ENCODE results near the gene GSDME. TPM values are rescaled to one million over a fixed set of nuclear protein-coding genes. Genes with fewer than 3 reads are reported as not detected.

GSDME gene
- polyA plus RNA-seq, 4 donors: 12.4 to 15.3 (median 14.8) TPM

DNA sequence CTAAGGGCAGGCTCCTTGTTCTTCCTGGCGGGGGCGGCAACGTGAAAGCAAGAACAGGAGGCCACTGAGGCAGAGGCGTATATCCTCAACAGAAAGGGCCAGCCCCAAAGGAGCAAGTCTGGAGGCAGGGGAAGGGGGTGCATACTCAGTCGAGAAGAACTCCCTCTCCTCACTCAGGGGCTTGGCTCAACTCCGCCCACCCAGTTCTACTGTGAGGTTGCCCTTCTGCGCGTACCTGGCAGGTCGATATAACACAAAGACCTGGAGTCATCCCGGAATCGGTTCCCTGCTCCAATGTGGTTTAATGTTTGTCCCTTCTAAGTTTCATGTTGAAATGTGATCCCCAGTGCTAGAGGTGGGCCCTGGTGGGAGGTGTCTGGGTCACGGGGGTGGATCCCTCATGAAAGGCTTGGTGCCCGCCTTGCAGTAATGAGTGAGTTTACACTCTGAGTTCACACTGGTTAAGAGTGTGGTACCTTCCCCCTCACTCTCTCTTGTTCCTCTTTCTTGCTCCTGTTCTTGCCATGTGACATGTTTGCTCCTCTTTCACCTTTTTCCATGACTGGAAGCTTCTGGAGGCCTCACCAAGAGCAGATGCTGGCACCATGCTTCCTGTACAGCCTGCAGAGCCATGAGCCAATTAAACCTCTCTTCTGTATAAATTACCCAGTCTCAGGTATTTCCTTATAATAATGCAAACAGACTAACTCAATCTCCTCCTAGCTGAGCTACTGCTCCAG lies 32.6 kb downstream of the GSDME start:
- no peak for DNase-seq (ENCODE audit: low read depth in 4 of 4, low spot score in 3 of 4)

GRCh38 chr7:24723178-24723530 lies 34.1 kb downstream of the GSDME start:
- DNase-seq (ENCODE audit: low read depth in 4 of 4, low spot score in 3 of 4): no peak

GRCh38 chr7:24722386-24723177 lies 34.7 kb downstream of the GSDME start:
- DNase-seq (ENCODE audit: low read depth in 4 of 4, low spot score in 3 of 4): peak in 2 of 4 donors; percentile 14 to 21

- DNase-seq (ENCODE audit: low read depth in 4 of 4, low spot score in 3 of 4): no peak
Observed at GRCh38 chr7:24721481-24722001, 35.7 kb downstream of the GSDME start.

GRCh38 chr7:24720283-24720682 lies 37.0 kb downstream of the GSDME start:
- no peak for DNase-seq (ENCODE audit: low read depth in 4 of 4, low spot score in 3 of 4)

GRCh38 chr7:24718977-24719491 lies 38.2 kb downstream of the GSDME start:
- DNase-seq (ENCODE audit: low read depth in 4 of 4, low spot score in 3 of 4): peak in 1 of 4 donors; percentile 18

DNA sequence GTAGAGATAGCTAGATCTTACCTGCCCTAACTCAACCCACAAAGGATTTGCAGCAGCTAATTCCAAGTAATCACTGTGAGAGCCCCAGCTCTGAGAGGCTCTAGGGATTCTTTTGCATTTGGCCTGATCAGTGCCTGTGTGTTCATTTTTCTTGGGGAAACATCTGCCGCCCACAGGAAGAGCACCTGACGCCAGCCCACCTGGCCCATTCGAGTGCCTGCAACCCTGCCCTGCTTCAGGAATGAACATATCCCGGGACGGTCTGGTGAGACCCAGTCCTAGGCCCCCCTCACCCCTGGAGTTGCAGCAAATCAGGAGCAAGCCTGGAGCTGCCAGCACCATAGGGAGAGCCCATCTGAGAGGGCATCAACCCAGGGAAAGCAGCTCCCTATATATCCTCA lies 38.8 kb downstream of the GSDME start:
- no peak for DNase-seq (ENCODE audit: low read depth in 4 of 4, low spot score in 3 of 4)

DNA sequence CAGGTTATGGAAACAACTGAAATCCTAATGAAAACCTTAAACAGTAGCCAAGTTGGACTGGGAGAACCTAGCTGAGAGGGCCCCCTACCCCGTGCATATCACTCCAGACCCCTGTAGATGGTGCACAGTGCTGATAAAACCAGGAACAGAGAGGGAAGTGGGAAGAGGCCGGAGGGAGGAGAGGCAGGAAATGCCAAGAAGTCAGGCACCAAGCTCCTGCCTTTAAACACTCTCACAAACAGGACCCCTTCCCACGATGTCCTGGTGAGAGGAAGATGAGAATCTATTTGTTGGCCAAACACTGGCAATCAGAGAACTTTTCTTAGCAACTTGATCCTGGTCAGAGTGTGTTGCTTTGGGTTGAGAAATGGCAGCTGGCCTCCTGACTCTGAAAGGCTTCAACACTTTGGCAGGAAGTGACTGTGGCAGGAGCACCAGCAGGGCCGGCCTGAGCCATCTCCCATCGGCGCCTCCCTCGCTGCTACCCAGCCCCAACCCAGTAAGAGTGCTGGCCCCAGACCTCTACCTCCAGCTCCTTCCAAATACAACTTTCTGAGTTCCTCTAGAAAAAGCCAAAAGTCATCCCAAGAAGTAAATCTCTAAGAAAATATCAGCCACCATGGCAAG lies 39.5 kb downstream of the GSDME start:
- no peak for DNase-seq (ENCODE audit: low read depth in 4 of 4, low spot score in 3 of 4)

GRCh38 chr7:24717247-24717622 lies 40.0 kb downstream of the GSDME start:
- no peak for DNase-seq (ENCODE audit: low read depth in 4 of 4, low spot score in 3 of 4)

GRCh38 chr7:24716480-24717246 lies 40.6 kb downstream of the GSDME start:
- no peak for DNase-seq (ENCODE audit: low read depth in 4 of 4, low spot score in 3 of 4)

- peak in 1 of 4 donors; percentile 11 for DNase-seq (ENCODE audit: low read depth in 4 of 4, low spot score in 3 of 4)
Observed at GRCh38 chr7:24715661-24716479, 41.4 kb downstream of the GSDME start.

DNA sequence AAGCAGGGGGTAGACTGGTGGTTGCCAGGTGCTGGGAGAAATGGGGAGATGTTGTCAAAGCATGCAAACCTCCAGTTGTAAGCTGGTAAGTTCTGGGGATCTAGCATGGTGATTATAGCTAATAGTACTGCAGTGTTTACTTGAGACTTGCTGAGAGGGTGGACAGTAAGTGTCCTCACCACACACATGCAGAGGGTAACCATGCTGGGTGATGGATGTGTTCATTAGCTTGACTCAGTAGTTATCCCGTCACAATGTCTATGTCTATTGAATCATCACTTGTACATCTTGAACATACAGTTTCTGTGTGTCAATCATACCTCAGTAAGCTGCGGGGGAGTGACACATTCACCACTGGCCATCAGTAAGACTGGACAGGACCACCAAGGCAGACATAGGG lies 42.1 kb downstream of the GSDME start:
- DNase-seq (ENCODE audit: low read depth in 4 of 4, low spot score in 3 of 4): no peak

DNA sequence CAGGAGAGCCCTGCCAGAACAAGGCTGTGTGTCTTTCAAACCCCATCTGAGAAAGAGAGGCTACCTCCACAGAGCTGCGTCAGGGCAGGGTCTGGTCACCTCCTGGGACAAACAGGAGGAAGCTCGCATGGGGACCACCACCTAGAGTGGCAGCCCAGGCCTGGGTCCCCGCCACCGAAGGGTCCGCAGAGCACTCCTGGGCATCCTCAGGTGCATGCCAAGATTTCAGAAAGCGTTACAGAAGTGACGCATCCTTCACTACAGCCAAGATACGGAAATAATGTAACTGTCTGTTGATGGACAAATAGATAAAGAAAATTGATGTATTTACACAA lies 42.6 kb downstream of the GSDME start:
- DNase-seq (ENCODE audit: low read depth in 4 of 4, low spot score in 3 of 4): no peak

DNA sequence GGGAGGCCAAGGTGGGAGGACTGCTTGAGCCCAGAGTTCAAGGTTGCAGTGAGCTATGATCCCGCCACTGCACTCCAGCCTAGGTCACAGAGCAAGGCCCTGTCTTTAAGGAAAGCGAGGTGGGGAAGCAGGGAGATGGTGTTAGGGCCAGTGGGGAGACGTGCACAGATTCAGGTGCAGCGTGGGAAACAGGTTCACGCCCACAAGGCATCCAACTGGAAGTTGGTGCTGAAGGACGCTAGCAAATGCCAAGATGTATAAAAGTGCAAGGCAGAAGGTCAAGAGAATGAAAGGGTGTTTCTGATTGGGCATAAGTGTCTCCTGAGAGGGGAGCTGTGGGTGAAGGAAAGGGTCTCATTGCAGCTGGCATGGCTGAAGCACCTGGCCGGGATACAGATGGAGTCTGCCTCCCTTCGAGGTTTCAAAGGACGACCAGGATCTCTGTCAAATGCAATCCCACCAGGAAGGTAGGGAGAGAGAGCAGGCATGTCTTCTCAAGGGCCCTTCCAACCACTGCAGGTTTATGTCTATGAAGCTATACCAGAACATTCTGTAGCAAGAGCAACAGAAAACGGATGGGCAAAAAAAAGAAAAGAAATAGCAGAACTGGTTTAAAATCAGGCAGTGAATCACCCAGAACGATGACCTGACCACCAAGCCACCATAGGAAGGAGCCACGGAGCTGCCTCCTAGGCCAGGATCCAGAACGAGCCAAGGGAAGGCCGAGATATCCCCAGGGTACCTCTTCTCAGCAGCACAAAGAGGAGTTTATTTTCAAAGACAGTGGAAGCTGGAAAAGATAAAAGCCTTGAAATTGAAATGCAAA lies 43.2 kb downstream of the GSDME start:
- no peak for DNase-seq (ENCODE audit: low read depth in 4 of 4, low spot score in 3 of 4)

- DNase-seq (ENCODE audit: low read depth in 4 of 4, low spot score in 3 of 4): no peak
Observed at GRCh38 chr7:24713039-24713793, 44.0 kb downstream of the GSDME start.

GRCh38 chr7:24709585-24710360 lies 47.5 kb downstream of the GSDME start:
- no peak for DNase-seq (ENCODE audit: low read depth in 4 of 4, low spot score in 3 of 4)

GRCh38 chr7:24709051-24709450 lies 48.2 kb downstream of the GSDME start:
- no peak for DNase-seq (ENCODE audit: low read depth in 4 of 4, low spot score in 3 of 4)
